ENCODE data around the gene EIF4H. TPM values are rescaled to one million over a fixed set of nuclear protein-coding genes. Genes with fewer than 3 reads are reported as not detected.
"Not testable (repeated sequence)": the region's sequence is repeated elsewhere in the genome, so short reads cannot be mapped to it uniquely, and the experiment has no call there.

Gene EIF4H
- total RNA-seq, 2 donors from 2014 or later, result 250 to 271 TPM

GRCh38 chr7:74193913-74194312 is 19.8 kb downstream of the EIF4H start:
- intact Hi-C loops (cut with DNase I, micrococcal nuclease), result no loop called here
- ATAC-seq, result no peak
- DNase-seq, result no peak

- no peak for DNase-seq
- intact Hi-C loops (cut with DNase I, micrococcal nuclease), result no loop called here
- ATAC-seq, result no peak
Observed at GRCh38 chr7:74194686-74195085, 20.5 kb downstream of the EIF4H start.

DNA sequence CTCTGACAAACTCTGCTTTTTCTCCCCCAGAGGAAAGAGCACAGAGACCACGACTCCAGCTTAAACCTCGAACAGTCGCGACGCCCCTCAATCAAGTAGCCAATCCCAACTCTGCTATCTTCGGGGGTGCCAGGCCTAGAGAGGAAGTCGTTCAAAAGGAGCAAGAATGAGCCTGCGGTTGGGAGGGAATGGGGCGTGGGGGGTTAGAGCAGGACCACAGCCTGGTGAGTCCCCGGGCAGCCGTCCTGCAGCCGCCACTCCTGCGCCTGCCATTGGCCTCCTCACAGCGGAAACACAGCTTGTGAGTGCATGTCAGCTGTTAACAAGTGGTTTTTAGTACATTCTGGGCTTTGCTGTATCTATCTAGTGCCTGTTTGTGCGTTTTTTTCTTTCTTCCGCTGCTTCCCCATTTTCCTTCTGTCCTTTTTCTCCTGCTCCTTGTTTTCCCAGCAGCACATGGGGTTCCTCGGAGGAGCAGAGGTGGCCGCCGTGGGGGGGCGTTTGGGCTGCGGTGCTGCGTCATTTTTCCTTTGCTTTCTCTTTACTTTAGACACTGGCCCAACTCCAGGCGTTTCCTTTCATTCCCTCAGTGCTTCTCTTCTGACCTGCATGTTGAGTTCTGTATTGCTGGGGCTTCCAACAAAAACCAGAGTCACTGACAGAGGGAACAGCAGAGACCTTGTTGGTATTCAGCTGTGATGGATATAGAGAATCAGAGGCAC is 21.1 kb downstream of the EIF4H start:
- intact Hi-C loops (cut with DNase I, micrococcal nuclease); ATAC-seq; DNase-seq: not testable (repeated sequence)

- ATAC-seq; intact Hi-C loops (cut with DNase I, micrococcal nuclease); DNase-seq: not testable (repeated sequence)
Observed at GRCh38 chr7:74195968-74196654, 22.0 kb downstream of the EIF4H start.

DNA sequence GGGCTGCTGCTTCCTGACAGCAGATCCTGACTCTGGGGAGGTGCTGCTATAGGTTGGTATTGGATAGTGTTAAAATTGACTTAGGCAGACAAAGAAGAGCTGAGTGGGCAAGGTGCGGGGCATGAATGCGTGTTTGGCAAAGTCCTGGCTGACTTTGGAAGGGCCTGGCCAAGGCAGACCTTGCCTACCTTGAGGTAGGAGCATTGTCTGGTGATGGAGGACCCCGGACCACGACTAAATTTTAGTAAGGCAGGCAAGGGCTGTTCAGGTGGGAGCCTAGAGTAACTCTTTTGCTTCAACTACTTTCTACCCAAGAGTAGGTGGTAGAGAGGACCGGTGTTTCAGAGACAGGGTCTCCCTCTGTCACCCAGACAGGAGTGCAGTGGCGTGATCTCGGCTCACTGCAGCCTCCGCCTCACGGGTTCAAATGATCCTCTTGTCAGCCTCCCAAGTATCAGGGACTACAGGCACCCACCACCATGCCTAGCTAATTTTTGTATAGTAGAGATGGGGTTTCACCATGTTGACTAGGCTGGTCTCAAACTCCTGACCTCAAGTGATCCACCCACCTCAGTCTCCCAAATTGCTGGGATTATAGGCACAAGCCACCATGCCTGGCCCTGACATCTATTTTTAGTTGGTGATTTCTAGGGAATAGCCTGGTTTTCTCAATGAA is 23.4 kb downstream of the EIF4H start:
- DNase-seq (no peak), ATAC-seq (no peak)
- intact Hi-C loops (cut with DNase I, micrococcal nuclease), result no loop called here

GRCh38 chr7:74199551-74200355 is 25.6 kb downstream of the EIF4H start:
- no peak for ATAC-seq
- intact Hi-C loops (cut with DNase I, micrococcal nuclease), result no loop called here
- no peak for DNase-seq

GRCh38 chr7:74202841-74203556 is 28.8 kb downstream of the EIF4H start:
- DNase-seq, result peak in 1 of 2 donors; percentile 34
- ATAC-seq, result peak; percentile 63
- intact Hi-C loops (cut with DNase I, micrococcal nuclease), result no loop called here

DNA sequence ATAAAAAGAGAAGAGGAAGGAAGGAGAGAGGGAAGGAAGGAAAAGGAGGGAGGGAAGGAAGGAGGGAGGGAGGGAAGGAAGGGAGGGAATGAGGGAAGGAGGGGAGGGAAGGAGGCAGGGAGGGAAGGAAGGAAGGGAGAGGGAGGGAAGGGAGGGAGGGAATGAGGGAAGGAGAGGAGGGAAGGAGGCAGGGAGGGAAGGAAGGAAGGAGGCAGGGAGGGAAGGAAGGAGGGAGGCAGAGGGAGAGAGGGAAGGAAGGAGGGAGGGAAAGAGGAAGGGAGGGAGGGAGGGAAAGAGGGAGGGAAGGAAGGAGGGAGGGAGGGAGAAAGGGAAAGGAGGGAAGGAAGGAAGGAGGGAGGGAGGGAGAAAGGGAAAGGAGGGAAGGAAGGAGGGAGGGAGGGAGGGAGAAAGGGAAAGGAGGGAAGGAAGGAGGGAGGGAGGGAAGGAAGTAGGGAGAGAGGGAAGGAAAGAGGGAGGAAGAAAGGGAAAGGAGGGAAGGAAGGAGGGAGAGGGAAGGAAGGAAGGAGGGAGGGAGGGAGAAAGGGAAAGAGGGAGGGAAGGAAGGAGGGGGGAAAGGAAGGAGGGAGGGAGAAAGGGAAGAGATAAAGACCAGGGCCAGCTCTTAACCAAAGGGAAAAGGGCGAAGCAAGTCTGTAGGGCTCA is 29.9 kb downstream of the EIF4H start:
- intact Hi-C loops (cut with DNase I, micrococcal nuclease), result no loop called here
- ATAC-seq, result no peak
- no peak for DNase-seq

DNA sequence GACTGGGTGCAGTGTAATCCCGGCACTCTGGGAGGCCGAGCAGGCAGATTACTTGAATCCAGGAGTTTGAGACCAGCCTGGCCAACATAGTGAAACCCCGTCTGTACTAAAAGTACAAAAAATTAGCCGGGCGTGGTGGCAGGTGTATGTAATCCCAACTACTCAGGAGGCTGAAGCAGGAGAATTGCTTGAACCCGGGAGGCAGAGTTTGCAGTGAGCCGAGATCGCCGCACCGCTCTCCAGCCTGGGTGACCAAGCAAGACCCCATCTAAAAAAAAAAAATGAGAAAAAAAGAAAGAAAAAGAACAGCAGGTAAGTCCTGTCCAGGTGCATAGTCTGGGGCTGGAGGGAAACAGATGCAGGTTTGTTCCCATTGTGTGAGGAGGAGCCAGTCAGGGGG is 31.9 kb downstream of the EIF4H start:
- ATAC-seq, DNase-seq: not testable (repeated sequence)
- intact Hi-C loops (cut with DNase I, micrococcal nuclease), result loop anchor here (2.0 to 5.0 kb wide), 2 partner anchors 186 to 195 kb away; no protein-coding TSS in a partner anchor

DNA sequence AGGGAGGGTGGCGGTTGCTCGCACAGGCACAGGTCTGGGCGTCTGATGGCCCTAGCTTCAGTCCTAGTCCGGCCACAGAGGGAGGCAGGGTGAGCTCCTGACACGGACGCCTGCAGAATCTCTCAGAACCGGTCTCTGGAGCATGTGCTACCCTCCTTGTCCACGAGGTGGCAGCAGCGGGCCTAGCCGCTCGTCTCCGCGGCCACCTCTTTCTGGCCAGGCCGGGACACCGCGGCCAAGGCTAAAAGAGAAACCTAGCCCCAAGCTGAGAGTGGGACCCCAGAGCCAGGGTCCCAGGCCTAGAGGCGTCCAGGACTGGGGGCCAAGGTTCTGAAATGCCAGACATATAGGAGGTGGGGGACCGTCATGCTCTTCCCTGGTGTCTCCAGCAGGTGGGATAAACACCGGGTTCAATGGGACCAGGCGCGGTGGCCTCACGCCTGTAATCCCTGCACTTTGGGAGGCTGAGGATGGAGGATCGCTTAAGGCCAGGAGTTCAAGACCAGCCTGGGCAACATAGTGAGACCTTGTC is 32.5 kb downstream of the EIF4H start:
- DNase-seq, result peak; percentile 74 to 91
- intact Hi-C loops (cut with DNase I, micrococcal nuclease), result loop anchor here (2.0 to 5.0 kb wide), 2 partner anchors 186 to 194 kb away; no protein-coding TSS in a partner anchor
- ATAC-seq, result peak; percentile 83

GRCh38 chr7:74207586-74207985 is 33.4 kb downstream of the EIF4H start:
- intact Hi-C loops (cut with DNase I, micrococcal nuclease), result loop anchor here (2.0 to 5.0 kb wide), 2 partner anchors 185 to 193 kb away; no protein-coding TSS in a partner anchor
- ATAC-seq (no peak), DNase-seq (no peak)

GRCh38 chr7:74208241-74208640 is 34.1 kb downstream of the EIF4H start:
- intact Hi-C loops (cut with DNase I, micrococcal nuclease), result loop anchor here in 1 of 2 donors (5.0 kb wide), 1 partner anchor 184 kb away; no protein-coding TSS in a partner anchor
- ATAC-seq, result not testable (repeated sequence)

DNA sequence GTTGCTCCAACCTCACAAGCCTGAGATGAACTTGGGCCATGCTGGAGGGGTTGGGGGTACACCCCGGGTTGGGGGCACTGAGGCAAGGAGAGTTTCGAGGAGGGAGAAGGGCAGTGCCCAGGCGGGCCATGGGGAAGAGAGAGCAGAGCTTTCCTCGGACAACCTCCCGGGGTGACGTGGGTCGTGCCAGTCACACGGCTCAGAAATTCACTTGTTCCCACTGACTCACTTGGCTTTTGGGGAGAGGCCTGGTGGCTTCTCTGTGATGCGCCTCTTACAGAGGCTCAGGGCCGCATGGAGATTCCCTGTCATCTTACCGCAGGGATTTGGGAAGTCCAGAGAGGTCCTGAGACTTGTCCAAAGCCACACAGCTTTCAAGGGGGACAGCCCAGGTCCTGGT is 38.5 kb downstream of the EIF4H start:
- no peak for ATAC-seq
- no peak for DNase-seq
- intact Hi-C loops (cut with DNase I, micrococcal nuclease), result no loop called here

More at GRCh38 chr7:74208241-74208640, 34.1 kb downstream of the EIF4H start:
- DNase-seq, result not testable (repeated sequence)

DNA sequence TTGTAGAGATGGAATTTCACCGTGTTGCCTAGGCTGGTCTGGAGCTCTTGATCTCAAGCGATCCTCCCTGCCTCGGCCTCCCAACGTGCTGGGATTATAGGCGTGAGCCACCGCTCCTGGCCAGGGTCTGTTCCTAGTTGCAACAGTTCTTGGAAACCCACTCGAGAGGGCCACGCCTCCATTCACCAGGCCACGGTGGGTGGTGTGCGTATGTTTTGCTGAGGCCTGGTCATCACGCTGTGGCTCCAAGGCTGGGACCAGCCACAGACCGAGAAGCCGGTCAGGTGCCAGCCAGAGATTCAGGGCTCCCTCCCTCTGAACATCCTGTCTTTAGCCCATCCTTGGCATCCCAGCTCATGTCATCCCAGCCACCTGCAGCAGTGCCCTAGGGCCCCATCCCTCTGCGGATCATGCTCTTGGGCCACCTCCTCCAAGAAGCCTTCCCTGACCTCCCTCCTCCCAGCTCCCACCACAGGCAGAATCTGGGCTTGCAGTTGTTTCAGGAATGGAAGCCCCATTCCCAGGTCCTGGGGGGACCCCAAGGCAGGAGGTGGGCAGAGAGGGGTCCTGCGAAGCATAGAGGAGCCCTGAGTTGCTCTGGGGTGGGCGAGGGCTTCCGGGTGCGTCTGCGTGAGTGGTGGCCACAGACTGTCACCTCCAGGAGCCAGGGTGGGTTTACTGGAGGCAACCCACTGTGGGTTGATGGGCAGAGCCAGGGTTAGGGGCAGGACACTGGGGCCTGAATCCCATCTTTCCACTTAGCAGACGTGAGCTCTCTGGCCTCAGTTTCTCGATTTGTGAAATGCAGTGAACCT is 40.9 kb downstream of the EIF4H start:
- intact Hi-C loops (cut with DNase I, micrococcal nuclease), result no loop called here
- ATAC-seq (no peak), DNase-seq (no peak)

- no peak for ATAC-seq
Observed at GRCh38 chr7:74215921-74216320, 41.8 kb downstream of the EIF4H start.

GRCh38 chr7:74216361-74216761 is 42.2 kb downstream of the EIF4H start:
- no peak for ATAC-seq
- no peak for DNase-seq
- intact Hi-C loops (cut with DNase I, micrococcal nuclease), result no loop called here

More at GRCh38 chr7:74215921-74216320, 41.8 kb downstream of the EIF4H start:
- intact Hi-C loops (cut with DNase I, micrococcal nuclease), result no loop called here
- DNase-seq, result no peak
